ENCODE results near the gene C1orf146.
"Not testable (repeated sequence)": the region's sequence is repeated elsewhere in the genome, so short reads cannot be mapped to it uniquely, and the experiment has no call there.

Gene C1orf146

GRCh38 chr1:92230736-92231135 is 13.0 kb downstream of the C1orf146 start:
- Histone ChIP-seq H3K4me3 (ENCODE audit: low read depth in 1 of 2, low read length in 1 of 2) (no peak overlapping the region), H3K27me3 (no peaks in the 10 kb centered on the region), H3K27ac (no peak overlapping the region), H3K4me1 (ENCODE audit: control insufficient read depth in 1 of 2, insufficient read depth in 1 of 2, low read depth in 1 of 2, low read length in 1 of 2) (no peaks in the 10 kb centered on the region), H3K9me3 (no peaks in the 10 kb centered on the region), H3K36me3 (no peaks in the 10 kb centered on the region)
- TF ChIP-seq CTCF (IDR thresholded peaks at IDR 0.05) = no peak

- H3K4me3 ChIP-seq (ENCODE audit: low read depth in 1 of 2, low read length in 1 of 2) = no peak overlapping the region
- H3K9me3 ChIP-seq = no peaks in the 10 kb centered on the region
- H3K27me3 ChIP-seq = no peaks in the 10 kb centered on the region
- no peaks in the 10 kb centered on the region for H3K4me1 ChIP-seq (ENCODE audit: control insufficient read depth in 1 of 2, insufficient read depth in 1 of 2, low read depth in 1 of 2, low read length in 1 of 2)
- no peaks in the 10 kb centered on the region for H3K36me3 ChIP-seq
- no peak overlapping the region for H3K27ac ChIP-seq
- TF ChIP-seq CTCF (IDR thresholded peaks at IDR 0.05) = no peak
Measured at GRCh38 chr1:92240034-92240433, 22.3 kb downstream of the C1orf146 start.

GRCh38 chr1:92244376-92244775 is 26.7 kb downstream of the C1orf146 start:
- Histone ChIP-seq H3K4me3 (ENCODE audit: low read depth in 1 of 2, low read length in 1 of 2) (no peak overlapping the region), H3K9me3 (no peaks in the 10 kb centered on the region), H3K4me1 (ENCODE audit: control insufficient read depth in 1 of 2, insufficient read depth in 1 of 2, low read depth in 1 of 2, low read length in 1 of 2) (no peaks in the 10 kb centered on the region), H3K27ac (no peak overlapping the region), H3K27me3 (no peaks in the 10 kb centered on the region), H3K36me3 (peaks cover 16% of the 10 kb centered on the region)
- no peak for TF ChIP-seq CTCF (IDR thresholded peaks at IDR 0.05)

- H3K36me3 ChIP-seq = peaks cover 20% of the 10 kb centered on the region
- H3K9me3 ChIP-seq; H3K4me3 ChIP-seq (ENCODE audit: low read depth in 1 of 2, low read length in 1 of 2); H3K27me3 ChIP-seq; H3K27ac ChIP-seq; H3K4me1 ChIP-seq (ENCODE audit: control insufficient read depth in 1 of 2, insufficient read depth in 1 of 2, low read depth in 1 of 2, low read length in 1 of 2): not testable (repeated sequence)
Measured at GRCh38 chr1:92254714-92255113, 37.0 kb downstream of the C1orf146 start.

GRCh38 chr1:92259350-92259749 is 41.6 kb downstream of the C1orf146 start:
- Histone ChIP-seq H3K4me3 (ENCODE audit: low read depth in 1 of 2, low read length in 1 of 2) (no peak overlapping the region), H3K27ac (no peak overlapping the region), H3K36me3 (peaks cover 46% of the 10 kb centered on the region), H3K9me3 (no peaks in the 10 kb centered on the region), H3K27me3 (no peaks in the 10 kb centered on the region), H3K4me1 (ENCODE audit: control insufficient read depth in 1 of 2, insufficient read depth in 1 of 2, low read depth in 1 of 2, low read length in 1 of 2) (no peaks in the 10 kb centered on the region)
- TF ChIP-seq CTCF (IDR thresholded peaks at IDR 0.05) = no peak

GRCh38 chr1:92262516-92262915 is 44.8 kb downstream of the C1orf146 start:
- Histone ChIP-seq H3K27me3 (no peaks in the 10 kb centered on the region), H3K4me1 (ENCODE audit: control insufficient read depth in 1 of 2, insufficient read depth in 1 of 2, low read depth in 1 of 2, low read length in 1 of 2) (no peaks in the 10 kb centered on the region), H3K27ac (no peak overlapping the region), H3K9me3 (no peaks in the 10 kb centered on the region), H3K4me3 (ENCODE audit: low read depth in 1 of 2, low read length in 1 of 2) (no peak overlapping the region), H3K36me3 (peaks cover 65% of the 10 kb centered on the region)
- no peak for TF ChIP-seq CTCF (IDR thresholded peaks at IDR 0.05)
